ENCODE results near the gene ASPA.

Gene ASPA

GRCh38 chr17:3505008-3505407 is 29.2 kb downstream of the ASPA start:
- H3K9ac ChIP-seq = no peak overlapping the region
- no peak overlapping the region for H3K4me3 ChIP-seq (ENCODE audit: low read depth, low read length)
- no peaks in the 10 kb centered on the region for H3K4me1 ChIP-seq
- H2AFZ ChIP-seq = no peak overlapping the region
- TF ChIP-seq CTCF (IDR thresholded peaks at IDR 0.05) = no peak
- no peaks in the 10 kb centered on the region for H3K36me3 ChIP-seq (ENCODE audit: control insufficient read depth, insufficient read depth, low read length)
- H3K27me3 ChIP-seq (ENCODE audit: control insufficient read depth, insufficient read depth, low read length) = no peaks in the 10 kb centered on the region
- H3K4me2 ChIP-seq (ENCODE audit: low read length) = no peak overlapping the region
- no peaks in the 10 kb centered on the region for H3K79me2 ChIP-seq
- H3K27ac ChIP-seq = no peak overlapping the region
- H3K9me3 ChIP-seq (ENCODE audit: control insufficient read depth, low read length) = no peaks in the 10 kb centered on the region

DNA sequence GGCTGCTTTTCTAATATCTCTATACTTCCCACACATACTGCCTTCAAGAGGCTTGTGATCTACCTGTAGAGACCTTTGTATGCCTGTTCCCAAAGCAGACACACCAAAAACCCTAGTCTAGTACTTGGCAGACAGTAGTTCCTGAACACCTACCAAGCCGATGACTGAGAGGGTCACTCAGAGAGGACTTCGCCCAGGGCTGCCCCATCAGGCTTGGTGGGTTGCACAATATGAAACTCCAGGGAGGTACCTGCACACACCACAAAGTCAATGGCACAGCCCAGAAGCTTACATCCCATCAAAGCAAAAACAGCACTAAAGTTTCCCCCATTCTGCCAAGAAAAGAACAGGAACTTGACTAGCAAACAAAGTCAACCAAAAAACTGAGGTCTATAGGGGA is 30.3 kb downstream of the ASPA start:
- no peak for TF ChIP-seq CTCF (IDR thresholded peaks at IDR 0.05)
- no peak overlapping the region for H3K4me2 ChIP-seq (ENCODE audit: low read length)
- no peaks in the 10 kb centered on the region for H3K27me3 ChIP-seq (ENCODE audit: control insufficient read depth, insufficient read depth, low read length)
- no peaks in the 10 kb centered on the region for H3K4me1 ChIP-seq
- H3K36me3 ChIP-seq (ENCODE audit: control insufficient read depth, insufficient read depth, low read length) = no peaks in the 10 kb centered on the region
- H3K79me2 ChIP-seq = no peaks in the 10 kb centered on the region
- no peak overlapping the region for H2AFZ ChIP-seq
- no peak overlapping the region for H3K27ac ChIP-seq
- no peak overlapping the region for H3K4me3 ChIP-seq (ENCODE audit: low read depth, low read length)
- no peaks in the 10 kb centered on the region for H3K9me3 ChIP-seq (ENCODE audit: control insufficient read depth, low read length)
- no peak overlapping the region for H3K9ac ChIP-seq

- H3K9ac ChIP-seq = no peak overlapping the region
- no peaks in the 10 kb centered on the region for H3K9me3 ChIP-seq (ENCODE audit: control insufficient read depth, low read length)
- no peaks in the 10 kb centered on the region for H3K79me2 ChIP-seq
- H3K27me3 ChIP-seq (ENCODE audit: control insufficient read depth, insufficient read depth, low read length) = no peaks in the 10 kb centered on the region
- peaks cover 4% of the 10 kb centered on the region for H3K4me1 ChIP-seq
- no peak overlapping the region for H2AFZ ChIP-seq
- no peaks in the 10 kb centered on the region for H3K36me3 ChIP-seq (ENCODE audit: control insufficient read depth, insufficient read depth, low read length)
- no peak overlapping the region for H3K4me2 ChIP-seq (ENCODE audit: low read length)
- H3K27ac ChIP-seq = no peak overlapping the region
- TF ChIP-seq CTCF (IDR thresholded peaks at IDR 0.05) = no peak
- no peak overlapping the region for H3K4me3 ChIP-seq (ENCODE audit: low read depth, low read length)
Observed at GRCh38 chr17:3507071-3507470, 31.3 kb downstream of the ASPA start.

DNA sequence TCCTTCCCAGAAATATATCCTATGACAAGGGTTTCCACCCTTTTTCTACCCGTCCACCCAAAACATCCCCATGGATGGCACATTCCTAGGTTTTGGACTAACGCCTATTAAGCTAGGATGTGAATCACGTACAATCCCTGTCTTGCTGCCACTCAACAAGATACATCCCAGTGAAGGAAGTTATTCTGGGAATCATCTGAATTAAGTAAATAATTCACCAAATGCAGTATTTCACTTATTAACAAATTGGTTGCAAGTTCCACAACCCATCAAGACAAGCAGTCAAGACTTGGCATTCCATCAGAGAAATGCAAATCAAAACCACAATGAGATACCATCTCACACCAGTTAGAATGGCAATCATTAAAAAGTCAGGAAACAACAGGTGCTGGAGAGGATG is 32.1 kb downstream of the ASPA start:
- no peaks in the 10 kb centered on the region for H3K9me3 ChIP-seq (ENCODE audit: control insufficient read depth, low read length)
- TF ChIP-seq CTCF (IDR thresholded peaks at IDR 0.05) = no peak
- H3K9ac ChIP-seq = no peak overlapping the region
- H2AFZ ChIP-seq = no peak overlapping the region
- no peaks in the 10 kb centered on the region for H3K27me3 ChIP-seq (ENCODE audit: control insufficient read depth, insufficient read depth, low read length)
- H3K4me2 ChIP-seq (ENCODE audit: low read length) = no peak overlapping the region
- H3K36me3 ChIP-seq (ENCODE audit: control insufficient read depth, insufficient read depth, low read length) = no peaks in the 10 kb centered on the region
- no peaks in the 10 kb centered on the region for H3K79me2 ChIP-seq
- H3K27ac ChIP-seq = no peak overlapping the region
- H3K4me1 ChIP-seq = peaks cover 9% of the 10 kb centered on the region
- H3K4me3 ChIP-seq (ENCODE audit: low read depth, low read length) = no peak overlapping the region

DNA sequence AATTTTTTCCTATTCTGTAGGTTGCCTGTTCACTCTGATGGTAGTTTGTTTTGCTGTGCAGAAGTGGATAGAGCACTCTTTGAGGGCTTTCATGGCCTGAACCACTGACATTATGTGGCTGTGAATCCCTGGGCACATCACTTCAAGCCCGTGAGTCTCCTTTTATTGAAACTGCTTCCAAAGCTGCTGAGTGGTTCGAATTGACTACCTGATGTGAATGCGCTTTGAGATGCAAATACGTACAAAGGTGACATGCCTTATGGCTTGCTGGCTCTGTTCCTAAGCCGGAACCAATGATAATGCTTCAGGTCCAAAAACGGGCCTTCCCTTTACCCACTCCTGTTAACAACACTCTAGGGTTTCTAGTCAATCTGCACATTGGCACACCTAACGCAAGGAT is 34.3 kb downstream of the ASPA start:
- Histone ChIP-seq H3K4me3 (ENCODE audit: low read depth, low read length) (no peak overlapping the region), H3K9me3 (ENCODE audit: control insufficient read depth, low read length) (no peaks in the 10 kb centered on the region), H3K4me1 (peaks cover 9% of the 10 kb centered on the region), H3K27me3 (ENCODE audit: control insufficient read depth, insufficient read depth, low read length) (no peaks in the 10 kb centered on the region), H3K27ac (no peak overlapping the region), H3K79me2 (no peaks in the 10 kb centered on the region), H3K4me2 (ENCODE audit: low read length) (no peak overlapping the region), H2AFZ (no peak overlapping the region), H3K9ac (no peak overlapping the region), H3K36me3 (ENCODE audit: control insufficient read depth, insufficient read depth, low read length) (no peaks in the 10 kb centered on the region)
- no peak for TF ChIP-seq CTCF (IDR thresholded peaks at IDR 0.05)

Data from parathyroid adenoma (tissue), 2 donors.